GM10847 (cell line): ENCODE results near the gene VAPB.

Experiments used
- POLR2A ChIP-seq: IDR thresholded peaks from 2 replicates; pipeline ENCODE4 v1.6.1; 2011; ENCODE audit not compliant: insufficient read length; ENCODE audit errors: extremely low read depth

The VAPB gene

DNA sequence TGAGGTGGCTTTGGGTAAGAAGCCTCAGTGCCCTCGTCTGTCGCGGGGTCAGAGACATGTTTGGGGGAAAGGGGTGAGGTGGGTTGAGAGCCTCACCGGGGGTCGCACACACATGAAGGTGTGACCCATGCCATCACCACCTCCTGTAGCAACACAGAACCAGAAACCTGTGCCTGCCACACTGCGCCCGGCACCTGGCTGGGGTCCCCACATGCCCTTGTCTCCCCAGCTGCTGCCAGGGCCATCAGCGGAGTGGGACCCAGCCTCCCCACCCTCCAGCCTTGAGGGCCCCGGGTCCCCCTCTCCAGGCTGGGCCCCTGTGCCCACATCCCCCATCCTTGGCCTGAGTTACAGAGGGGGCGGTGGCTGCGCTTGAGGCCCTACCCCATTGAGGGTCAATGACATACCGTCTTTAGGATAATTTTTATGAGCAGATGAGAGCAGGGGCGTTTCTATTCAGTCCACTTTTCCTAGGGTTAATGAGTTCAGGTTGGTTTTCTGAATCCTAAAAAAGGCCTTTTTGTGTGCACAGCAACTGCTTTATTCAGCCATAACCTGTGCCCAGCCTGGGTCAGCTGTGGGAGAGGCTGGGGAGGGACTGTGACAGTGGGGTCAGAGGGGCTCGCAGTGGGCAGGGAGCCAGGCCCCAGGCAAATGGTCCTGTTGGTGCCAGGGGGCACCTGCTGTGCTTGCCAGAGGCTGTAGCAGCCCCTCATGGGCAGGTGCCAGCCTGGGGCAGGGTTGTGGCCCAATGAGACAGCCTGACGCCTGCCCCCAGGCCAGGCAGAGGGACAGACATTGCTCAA lies 106.8 kb downstream of the VAPB start:
- no peak for TF ChIP-seq POLR2A

DNA sequence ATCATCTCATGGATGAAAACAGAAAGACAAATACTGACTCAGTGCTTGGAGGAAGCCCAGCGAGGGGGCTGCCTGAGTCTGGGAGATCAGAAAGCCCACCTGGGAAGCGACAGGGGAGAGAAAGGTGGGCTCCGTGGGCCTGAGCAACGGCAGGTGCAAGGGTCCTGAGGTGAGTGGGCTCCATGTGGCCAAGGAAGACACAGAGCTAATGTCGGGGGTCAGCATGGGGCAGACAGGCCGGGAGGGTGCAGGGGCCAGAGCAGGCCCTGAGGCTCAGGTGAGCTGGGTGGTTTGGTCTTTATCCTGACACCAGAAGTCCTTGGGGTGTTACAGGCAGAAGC lies 107.4 kb downstream of the VAPB start:
- no peak for TF ChIP-seq POLR2A

DNA sequence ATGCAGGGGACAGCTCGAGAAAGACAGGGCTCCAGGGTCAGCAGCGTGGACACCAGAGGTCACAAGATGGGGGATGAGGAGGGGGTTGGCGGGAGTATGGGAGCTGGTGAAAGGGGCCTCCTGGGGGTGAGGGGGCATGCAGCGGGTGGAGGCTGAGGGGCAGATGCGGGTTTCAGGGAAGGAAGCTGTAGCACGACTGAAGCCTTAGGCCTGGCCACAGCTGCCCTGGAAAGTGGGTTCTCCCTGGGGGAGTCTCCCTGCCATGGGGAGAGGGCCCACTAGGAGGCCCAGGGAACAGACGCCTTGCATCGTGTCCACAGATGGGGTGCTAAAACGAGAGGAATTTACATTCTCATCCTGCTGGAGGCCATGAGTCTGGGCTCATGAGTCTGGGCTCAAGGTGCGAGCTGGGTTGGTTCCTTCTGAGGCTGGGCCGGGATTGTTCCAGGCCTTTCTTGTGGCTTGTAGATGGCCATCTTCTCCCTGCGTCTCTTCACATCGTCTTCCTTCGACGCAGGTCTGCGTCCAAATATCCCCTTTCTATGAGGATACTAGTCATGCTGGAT lies 108.1 kb downstream of the VAPB start:
- TF ChIP-seq POLR2A = no peak

DNA sequence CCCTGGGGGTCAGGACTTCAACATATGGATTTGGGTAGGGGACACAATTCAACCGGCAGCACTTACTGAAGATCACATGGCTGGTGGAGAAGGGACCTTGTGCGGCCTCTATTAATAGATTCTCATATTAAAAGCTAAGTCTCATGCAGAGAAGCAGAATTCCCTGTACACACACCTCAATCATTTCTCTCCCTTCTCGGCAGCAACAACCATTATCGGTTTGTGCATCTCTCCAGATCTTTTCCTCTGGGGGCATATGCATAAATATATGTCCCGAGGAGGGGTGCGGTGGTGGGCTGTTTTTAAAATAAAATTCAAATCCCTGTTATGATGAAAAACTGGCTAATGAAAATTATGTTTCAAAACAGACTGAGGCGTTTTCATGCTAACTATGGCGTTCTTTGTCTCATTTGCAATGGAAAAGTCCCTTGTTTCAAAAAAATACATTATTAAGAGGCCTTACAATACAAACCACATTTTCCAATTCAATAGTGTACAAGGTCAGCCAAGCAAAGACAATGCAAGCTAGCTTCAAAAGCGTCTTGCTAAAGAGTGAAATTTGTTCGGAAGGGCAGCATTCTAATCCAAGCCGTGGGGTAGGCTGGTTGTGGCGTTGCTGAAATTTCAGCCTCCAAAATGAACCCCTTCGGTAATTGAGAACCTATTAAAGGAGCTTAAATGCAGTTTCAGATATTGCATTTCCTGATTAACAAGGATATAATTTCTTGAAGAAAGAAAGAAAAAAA lies 108.9 kb downstream of the VAPB start:
- no peak for TF ChIP-seq POLR2A

GRCh38 chr20:58498470-58499068 lies 109.5 kb downstream of the VAPB start:
- no peak for TF ChIP-seq POLR2A

DNA sequence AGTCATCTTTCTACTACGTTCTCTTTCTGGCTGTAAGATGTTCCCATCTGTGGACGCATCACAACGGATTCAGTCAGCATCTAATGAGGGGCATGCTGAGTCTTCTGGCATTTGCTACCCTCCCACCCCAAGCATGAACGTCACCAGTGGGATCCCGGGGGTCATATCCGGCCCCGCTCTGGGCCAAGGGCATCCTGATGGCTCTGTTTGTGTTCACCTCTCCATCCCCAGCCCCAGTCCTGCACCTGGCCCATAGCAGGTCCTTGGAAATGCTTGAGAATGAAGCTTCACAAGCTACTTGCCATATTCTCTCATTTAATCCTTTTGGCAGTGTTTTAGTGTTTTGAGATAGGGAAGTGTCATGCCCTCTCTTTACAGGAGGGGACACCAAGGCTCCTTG lies 111.2 kb downstream of the VAPB start:
- no peak for TF ChIP-seq POLR2A
